CD4-positive, alpha-beta memory T cell (primary cell): Measurements from ENCODE around the gene STOML3. TPM values are rescaled to one million over a fixed set of nuclear protein-coding genes. Genes with fewer than 3 reads are reported as not detected.

Experiments used
- CTCF ChIA-PET: fragments of 350-600 bp; sonication (Branson Sonifier 250); formaldehyde crosslinking; loops from one replicate; lab custom pipeline; 2021; ENCODE audit warnings: inconsistent platforms; ENCODE audit not compliant: partially characterized antibody; lab: Charles Lee
- POLR2A ChIA-PET: fragments of 350-600 bp; sonication (Branson Sonifier 250); formaldehyde crosslinking; loops from one replicate; lab custom pipeline; 2021; ENCODE audit not compliant: partially characterized antibody; lab: Charles Lee
- DNase-seq, 5 donors: peaks; one replicate each; pipeline versions ENCODE4 v3.0.0 to v3.0.0-alpha.2; 2020 to 2022; ENCODE audit warnings: mixed read lengths in 1 of 5
- H3K27ac ChIP-seq: one replicate; pipeline ENCODE4 v1.7.0; 2013; ENCODE audit warnings: low read depth, low read length
- H3K27me3 ChIP-seq: 2 replicates; pipeline ENCODE4 v1.7.0; 2013; ENCODE audit warnings: mild to moderate bottlenecking, low read length, moderate library complexity; ENCODE audit not compliant: insufficient read depth
- H3K36me3 ChIP-seq: 2 replicates; pipeline ENCODE4 v1.7.0; 2013; ENCODE audit warnings: mild to moderate bottlenecking, low read length, moderate library complexity; ENCODE audit not compliant: insufficient read depth
- H3K4me1 ChIP-seq: 2 replicates; pipeline ENCODE4 v1.7.0; 2013; ENCODE audit warnings: mild to moderate bottlenecking, low read length, moderate library complexity; ENCODE audit not compliant: insufficient read depth
- H3K4me3 ChIP-seq, 2 donors: one replicate each; pipeline ENCODE4 v1.7.0; 2013; ENCODE audit warnings: low read length in 2 of 2, mild to moderate bottlenecking in 1 of 2
- H3K9me3 ChIP-seq, 2 donors: one replicate each; pipeline ENCODE4 v1.7.0; 2013; ENCODE audit warnings: low read length in 2 of 2, control low read depth in 1 of 2; ENCODE audit not compliant: control insufficient read depth in 1 of 2
- H3K27ac Mint-ChIP-seq, 7 donors: one replicate each; pipeline ENCODE4 v1.8.0; 2020 to 2021; ENCODE audit warnings: mixed read lengths in 7 of 7, mild to moderate bottlenecking in 6 of 7, inconsistent platforms in 3 of 7, moderate library complexity in 3 of 7
- H3K27me3 Mint-ChIP-seq, 2 donors: one replicate each; pipeline ENCODE4 v1.8.0; 2020 to 2021; ENCODE audit warnings: mixed read lengths in 2 of 2
- H3K36me3 Mint-ChIP-seq, 2 donors: one replicate each; pipeline ENCODE4 v1.8.0; 2020 to 2021; ENCODE audit warnings: mixed read lengths in 2 of 2, inconsistent platforms in 1 of 2, mild to moderate bottlenecking in 1 of 2
- H3K4me1 Mint-ChIP-seq, 4 donors: one replicate each; pipeline ENCODE4 v1.8.0; 2020 to 2021; ENCODE audit warnings: mixed read lengths in 4 of 4, mild to moderate bottlenecking in 1 of 4
- H3K4me3 Mint-ChIP-seq, 8 donors: one replicate each; pipeline ENCODE4 v1.8.0; 2020 to 2021; ENCODE audit warnings: mixed read lengths in 8 of 8, mild to moderate bottlenecking in 7 of 8, moderate library complexity in 6 of 8, inconsistent platforms in 3 of 8
- H3K9me3 Mint-ChIP-seq, 8 donors: one replicate each; pipeline ENCODE4 v1.8.0; 2020 to 2021; ENCODE audit warnings: mixed read lengths in 8 of 8, mild to moderate bottlenecking in 5 of 8, inconsistent platforms in 3 of 8, moderate library complexity in 1 of 8
- intact Hi-C: fragments of 100-400 bp; cut with micrococcal nuclease; formaldehyde crosslinking; loops from one replicate; pipeline ENCODE4 v1.15.1; 2023
- polyA plus RNA-seq, 2 donors: library from polyadenylated mRNA; unstranded; fragments of 300-500 nt; fragmentation: Illumina TruSeq; gene quantifications; one replicate each; pipeline ENCODE4 v1.2.3, GENCODE V29; 2021
- total RNA-seq, 2 experiments: library from RNA; stranded (reverse); gene quantifications; one replicate each; pipeline ENCODE4 v1.2.3, GENCODE V29; 2021

The STOML3 gene
- total and polyA plus RNA-seq, 4 experiments from 2014 or later = not detected

- no peak overlapping the region for H3K4me3 ChIP-seq
- intact Hi-C loops = no loop called here
- H3K9me3 ChIP-seq = no peaks in the 10 kb centered on the region
- Mint-ChIP-seq H3K4me3 (no peak overlapping the region), H3K36me3 (no peaks in the 10 kb centered on the region), H3K27ac (no peak overlapping the region), H3K4me1 (no peaks in the 10 kb centered on the region), H3K9me3 (peaks cover 0 to 2% (median 0%) of the 10 kb centered on the region in 8 donors), H3K27me3 (peaks cover 2 to 10% of the 10 kb centered on the region in 2 donors)
- DNase-seq = no peak
- no peak overlapping the region for H3K27ac ChIP-seq
- ChIA-PET CTCF (no interaction called here), POLR2A (no interaction called here)
- H3K4me1 ChIP-seq = no peaks in the 10 kb centered on the region
- H3K27me3 ChIP-seq = no peaks in the 10 kb centered on the region
- H3K36me3 ChIP-seq = no peaks in the 10 kb centered on the region
Observed at GRCh38 chr13:38951525-38952313, 38.9 kb downstream of the STOML3 start.

- ChIA-PET POLR2A (no interaction called here), CTCF (no interaction called here)
- intact Hi-C loops = no loop called here
- H3K9me3 Mint-ChIP-seq = peaks cover 0 to 2% (median 0%) of the 10 kb centered on the region in 8 donors
- Histone ChIP-seq H3K4me3 (no peak overlapping the region), H3K4me1 (no peaks in the 10 kb centered on the region), H3K27me3 (no peaks in the 10 kb centered on the region), H3K36me3 (no peaks in the 10 kb centered on the region), H3K27ac (no peak overlapping the region), H3K9me3 (no peaks in the 10 kb centered on the region)
- H3K4me3 Mint-ChIP-seq = no peak overlapping the region
- no peak overlapping the region for H3K27ac Mint-ChIP-seq
- no peak for DNase-seq
- peaks cover 2 to 10% of the 10 kb centered on the region in 2 donors for H3K27me3 Mint-ChIP-seq
- no peaks in the 10 kb centered on the region for H3K4me1 Mint-ChIP-seq
- H3K36me3 Mint-ChIP-seq = no peaks in the 10 kb centered on the region
Observed at GRCh38 chr13:38950987-38951386, 39.6 kb downstream of the STOML3 start.

- H3K4me1 ChIP-seq = no peaks in the 10 kb centered on the region
- no peaks in the 10 kb centered on the region for H3K9me3 ChIP-seq
- peaks cover 2 to 8% of the 10 kb centered on the region in 2 donors for H3K27me3 Mint-ChIP-seq
- H3K27me3 ChIP-seq = no peaks in the 10 kb centered on the region
- H3K9me3 Mint-ChIP-seq = peaks cover 0 to 2% (median 0%) of the 10 kb centered on the region in 8 donors
- no peak for DNase-seq
- no peaks in the 10 kb centered on the region for H3K36me3 Mint-ChIP-seq
- intact Hi-C loops = no loop called here
- no peak overlapping the region for H3K27ac ChIP-seq
- ChIA-PET CTCF (no interaction called here), POLR2A (no interaction called here)
- H3K4me1 Mint-ChIP-seq = no peaks in the 10 kb centered on the region
- no peak overlapping the region for H3K4me3 ChIP-seq
- no peak overlapping the region for H3K4me3 Mint-ChIP-seq
- H3K36me3 ChIP-seq = no peaks in the 10 kb centered on the region
- no peak overlapping the region for H3K27ac Mint-ChIP-seq
Observed at GRCh38 chr13:38947054-38947453, 43.6 kb downstream of the STOML3 start.

- H3K27me3 Mint-ChIP-seq = peaks cover 0 to 8% of the 10 kb centered on the region in 2 donors
- no peak overlapping the region for H3K4me3 Mint-ChIP-seq
- H3K9me3 Mint-ChIP-seq = peaks cover 0 to 2% (median 0%) of the 10 kb centered on the region in 8 donors
- H3K4me1 Mint-ChIP-seq = no peaks in the 10 kb centered on the region
- no peaks in the 10 kb centered on the region for H3K36me3 Mint-ChIP-seq
- POLR2A ChIA-PET = no interaction called here
- no peaks in the 10 kb centered on the region for H3K9me3 ChIP-seq
- no peaks in the 10 kb centered on the region for H3K27me3 ChIP-seq
- H3K4me1 ChIP-seq = no peaks in the 10 kb centered on the region
- H3K36me3 ChIP-seq = no peaks in the 10 kb centered on the region
- H3K27ac ChIP-seq = no peak overlapping the region
- no peak for DNase-seq
- CTCF ChIA-PET = no interaction called here
- H3K27ac Mint-ChIP-seq = no peak overlapping the region
- intact Hi-C loops = no loop called here
- no peak overlapping the region for H3K4me3 ChIP-seq
Observed at GRCh38 chr13:38944219-38944618, 46.4 kb downstream of the STOML3 start.

GRCh38 chr13:38943231-38943630 is 47.4 kb downstream of the STOML3 start:
- intact Hi-C loops = no loop called here
- Histone ChIP-seq H3K36me3 (no peaks in the 10 kb centered on the region), H3K27me3 (no peaks in the 10 kb centered on the region), H3K4me3 (no peak overlapping the region), H3K27ac (no peak overlapping the region), H3K9me3 (no peaks in the 10 kb centered on the region), H3K4me1 (no peaks in the 10 kb centered on the region)
- H3K4me1 Mint-ChIP-seq = no peaks in the 10 kb centered on the region
- DNase-seq = no peak
- peaks cover 0 to 8% of the 10 kb centered on the region in 2 donors for H3K27me3 Mint-ChIP-seq
- H3K9me3 Mint-ChIP-seq = peaks cover 0 to 2% (median 0%) of the 10 kb centered on the region in 8 donors
- ChIA-PET POLR2A (no interaction called here), CTCF (no interaction called here)
- no peak overlapping the region for H3K27ac Mint-ChIP-seq
- H3K4me3 Mint-ChIP-seq = no peak overlapping the region
- no peaks in the 10 kb centered on the region for H3K36me3 Mint-ChIP-seq

- H3K27me3 Mint-ChIP-seq = no peaks in the 10 kb centered on the region
Observed at GRCh38 chr13:38941353-38941945, 49.2 kb downstream of the STOML3 start.

GRCh38 chr13:38933786-38934185 is 56.8 kb downstream of the STOML3 start:
- H3K27me3 Mint-ChIP-seq = peaks cover 1 to 3% of the 10 kb centered on the region in 2 donors
- H3K9me3 Mint-ChIP-seq = no peaks in the 10 kb centered on the region
- no peak overlapping the region for H3K4me3 Mint-ChIP-seq
- H3K36me3 Mint-ChIP-seq = no peaks in the 10 kb centered on the region
- Histone ChIP-seq H3K4me3 (no peak overlapping the region), H3K4me1 (no peaks in the 10 kb centered on the region), H3K27ac (no peak overlapping the region), H3K27me3 (no peaks in the 10 kb centered on the region), H3K36me3 (no peaks in the 10 kb centered on the region), H3K9me3 (no peaks in the 10 kb centered on the region)
- intact Hi-C loops = no loop called here
- ChIA-PET CTCF (no interaction called here), POLR2A (no interaction called here)
- peaks cover 0 to 6% (median 2%) of the 10 kb centered on the region in 4 donors for H3K4me1 Mint-ChIP-seq
- H3K27ac Mint-ChIP-seq = no peak overlapping the region
- DNase-seq = no peak

More at GRCh38 chr13:38941353-38941945, 49.2 kb downstream of the STOML3 start:
- H3K9me3 ChIP-seq = no peaks in the 10 kb centered on the region
- DNase-seq = no peak
- no peak overlapping the region for H3K4me3 ChIP-seq
- Mint-ChIP-seq H3K27ac (no peak overlapping the region), H3K36me3 (no peaks in the 10 kb centered on the region), H3K4me3 (no peak overlapping the region), H3K4me1 (no peaks in the 10 kb centered on the region), H3K9me3 (no peaks in the 10 kb centered on the region)
- CTCF ChIA-PET = no interaction called here
- POLR2A ChIA-PET = no interaction called here
- H3K27me3 ChIP-seq = no peaks in the 10 kb centered on the region
- H3K27ac ChIP-seq = no peak overlapping the region
- intact Hi-C loops = no loop called here
- H3K36me3 ChIP-seq = no peaks in the 10 kb centered on the region
- H3K4me1 ChIP-seq = no peaks in the 10 kb centered on the region
